Ovary (tissue), 9 donors: ENCODE data around the gene MDM2. TPM values are rescaled to one million over a fixed set of nuclear protein-coding genes. Genes with fewer than 3 reads are reported as not detected.

ENCODE experiments used
- DNase-seq, 5 donors: peaks; one replicate each; pipeline ENCODE4 v3.0.0-alpha.2; 2019 to 2020
- H3K27ac ChIP-seq, 2 donors: fragments of 200-600 bp; one replicate each; pipeline versions ENCODE4 v1.5.1 to v1.8.0; 2019 to 2022
- H3K27me3 ChIP-seq: fragments of 200-600 bp; one replicate; pipeline ENCODE4 v1.8.0; 2022
- H3K36me3 ChIP-seq: fragments of 200-600 bp; sonication (generic); one replicate; pipeline ENCODE4 v1.5.1; 2019
- H3K4me1 ChIP-seq: one replicate; pipeline ENCODE4 v1.8.1; 2013; ENCODE audit warnings: mild to moderate bottlenecking, moderate library complexity; ENCODE audit not compliant: insufficient read depth
- H3K4me3 ChIP-seq: fragments of 200-600 bp; sonication (generic); one replicate; pipeline ENCODE4 v1.5.1; 2017
- H3K9me3 ChIP-seq, 2 donors: fragments of 200-600 bp in 1 of 2; sonication (generic) in 1 of 2; one replicate each; pipeline versions ENCODE4 v1.5.1 to v1.8.1; 2013 to 2019; ENCODE audit warnings: mild to moderate bottlenecking in 1 of 2, moderate library complexity in 1 of 2
- CTCF ChIP-seq, 3 donors: fragments of 450-650 bp in 2 of 3; fragments of 200-600 bp in 1 of 3; IDR thresholded peaks; one replicate each; pipeline versions ENCODE4 v1.5.1 to v1.8.0; 2016 to 2022; ENCODE audit warnings: antibody characterized with exemption in 3 of 3, mild to moderate bottlenecking in 1 of 3
- EP300 ChIP-seq: sonication (generic); formaldehyde crosslinking; IDR thresholded peaks from one replicate; pipeline ENCODE4 v1.6.1; 2017; ENCODE audit warnings: antibody characterized with exemption
- POLR2A ChIP-seq: fragments of 450-650 bp; IDR thresholded peaks from one replicate; pipeline ENCODE4 v1.6.1; 2017; ENCODE audit warnings: antibody characterized with exemption, mild to moderate bottlenecking, moderate library complexity
- WGBS, 3 donors: extraction: QIAGEN DNeasy Blood & Tissue Kit in 1 of 3; methylation state at CpG; one replicate each; pipeline versions ENCODE4 v1.1.5 to v1.1.7; 2013 to 2017; 5-methylcytosine and 5-hydroxymethylcytosine counted together
- intact Hi-C, 4 donors: fragments of 100-400 bp; cut with DNase I; formaldehyde crosslinking; loops; one replicate each; pipeline versions ENCODE4 v1.11.0 to v1.15.1; 2022 to 2023
- polyA plus RNA-seq, 2 donors: library from polyadenylated mRNA; stranded (reverse); fragments of 200-250 nt in 1 of 2; fragments of 350-450 nt in 1 of 2; fragmentation: Illumina TruSeq in 1 of 2; extraction: RNeasy Lipid Tissue Mini Kit (QIAGEN cat#74804) in 1 of 2; gene quantifications; one replicate each; pipeline ENCODE4 v1.2.3, GENCODE V29; 2013 to 2014
- total RNA-seq, 7 donors: library from RNA; depleted of rRNA in 2 of 7; stranded (reverse); fragments of >200 nt in 2 of 7; fragmentation: NEBNext Ultra II Directional in 3 of 7; extraction: Animal tissue kit (Norgen Biotek cat#: 25700) in 3 of 7; gene quantifications; one replicate each; pipeline versions ENCODE4 v1.1.0 to v1.2.4, GENCODE V29; 2016 to 2023
- donor health status: DM: no; HTN: no; CAD: no; lungs with moderate emphysema.
- donor health status: DM: no; HTN: no; CAD: no.
- donor health status: Bipolar disorder and iron deficiency.
- donor health status: DM: yes; HTN: yes; CAD: no.
- donor health status: DM: no; HTN: no; CAD: no.
- donor health status: DM: yes; HTN: yes; CAD: no.

The MDM2 gene
- total and polyA plus RNA-seq, 9 donors, result 14.1 to 101 (median 68.4) TPM

GRCh38 chr12:68868043-68868790 is 60.2 kb downstream of the MDM2 start:
- intact Hi-C loops, result loop anchor here in 3 of 4 donors (5.0 to 10.0 kb wide), 3 partner anchors 197 to 287 kb away; no protein-coding TSS in a partner anchor
- TF ChIP-seq POLR2A (no peak), CTCF (IDR thresholded peaks at IDR 0.05) (no peak), EP300 (no peak)
- no peak overlapping the region for H3K4me3 ChIP-seq
- no peaks in the 10 kb centered on the region for H3K9me3 ChIP-seq
- H3K27ac ChIP-seq, result no peak overlapping the region
- WGBS, 3 donors, result 68 to 82% (median 80%) methylated on average over 10 of the region's 10 CpGs
- H3K4me1 ChIP-seq, result peaks cover 1% of the 10 kb centered on the region
- DNase-seq, result no peak
- no peaks in the 10 kb centered on the region for H3K27me3 ChIP-seq
- no peaks in the 10 kb centered on the region for H3K36me3 ChIP-seq

DNA sequence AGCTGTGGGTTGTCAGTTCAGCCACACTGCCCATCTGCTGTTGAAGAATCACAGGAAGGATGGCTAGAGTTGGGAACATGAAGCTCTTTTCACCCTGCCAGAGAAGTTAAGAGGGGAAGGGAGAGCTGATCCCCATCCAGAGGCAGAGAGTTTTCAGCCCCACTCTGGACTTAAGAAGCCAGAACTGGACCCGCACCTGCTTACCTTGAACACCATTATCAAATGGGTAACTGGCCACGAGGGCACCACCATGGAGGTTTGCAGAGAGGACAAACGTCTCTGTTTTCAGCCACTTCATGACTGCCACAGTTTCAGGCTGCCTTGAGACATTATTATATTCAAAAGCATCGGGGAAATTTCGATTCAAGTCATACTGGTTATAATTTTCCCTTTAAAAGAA is 62.0 kb downstream of the MDM2 start:
- Histone ChIP-seq H3K9me3 (no peaks in the 10 kb centered on the region), H3K4me3 (no peak overlapping the region), H3K4me1 (peaks cover 1% of the 10 kb centered on the region), H3K27ac (no peak overlapping the region), H3K36me3 (no peaks in the 10 kb centered on the region), H3K27me3 (no peaks in the 10 kb centered on the region)
- intact Hi-C loops, result no loop called here
- no peak for DNase-seq
- no peak for TF ChIP-seq EP300
- no peak for TF ChIP-seq CTCF (IDR thresholded peaks at IDR 0.05)
- TF ChIP-seq POLR2A, result no peak
- WGBS, 3 donors, result 86 to 91% (median 89%) methylated on average over 5 of the region's 5 CpGs

GRCh38 chr12:68870443-68870842 is 62.5 kb downstream of the MDM2 start:
- no peaks in the 10 kb centered on the region for H3K36me3 ChIP-seq
- H3K4me3 ChIP-seq, result no peak overlapping the region
- 82 to 89% (median 88%) methylated on average over 6 of the region's 6 CpGs for WGBS, 3 donors
- no peak overlapping the region for H3K27ac ChIP-seq
- intact Hi-C loops, result no loop called here
- H3K9me3 ChIP-seq, result no peaks in the 10 kb centered on the region
- H3K27me3 ChIP-seq, result no peaks in the 10 kb centered on the region
- TF ChIP-seq POLR2A, result no peak
- no peak for TF ChIP-seq EP300
- no peak for TF ChIP-seq CTCF (IDR thresholded peaks at IDR 0.05)
- no peak for DNase-seq
- H3K4me1 ChIP-seq, result peaks cover 1% of the 10 kb centered on the region

DNA sequence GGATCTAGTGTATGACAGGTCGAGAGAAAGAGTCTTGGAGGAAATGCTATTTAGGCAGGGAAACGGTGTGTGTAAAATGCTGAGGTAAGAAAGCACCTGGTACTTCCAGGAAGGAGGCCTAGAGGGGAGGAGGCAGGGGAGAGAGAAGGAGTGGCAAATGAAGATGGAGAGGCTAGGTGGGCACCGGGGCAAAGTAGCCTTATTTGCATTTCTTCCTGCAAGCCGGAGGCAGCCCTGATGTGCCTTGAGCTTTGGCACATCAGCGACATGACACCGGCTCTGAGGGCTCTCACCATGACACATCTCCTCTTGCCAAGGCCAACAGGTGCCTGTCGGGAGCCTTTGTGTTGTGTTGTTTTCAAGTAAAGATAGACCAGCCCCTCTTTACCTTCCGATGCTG is 63.4 kb downstream of the MDM2 start:
- Histone ChIP-seq H3K27ac (no peak overlapping the region), H3K4me1 (peaks cover 1% of the 10 kb centered on the region), H3K27me3 (no peaks in the 10 kb centered on the region), H3K4me3 (no peak overlapping the region), H3K9me3 (no peaks in the 10 kb centered on the region), H3K36me3 (no peaks in the 10 kb centered on the region)
- no peak for DNase-seq
- intact Hi-C loops, result no loop called here
- 76 to 86% (median 85%) methylated on average over 8 of the region's 8 CpGs for WGBS, 3 donors
- TF ChIP-seq CTCF (IDR thresholded peaks at IDR 0.05) (no peak), EP300 (no peak), POLR2A (no peak)
